Heart left ventricle (tissue), 16 donors: Measurements from ENCODE around the gene IVD. TPM values are rescaled to one million over a fixed set of nuclear protein-coding genes. Genes with fewer than 3 reads are reported as not detected.

Experiments
- ATAC-seq, 4 donors: fragments of 200-7000 bp; cut with Tn5 transposase; one replicate each; pipeline ENCODE4 v1.9.1; 2020 to 2022; ENCODE audit warnings: moderate library complexity in 4 of 4, mild to moderate bottlenecking in 3 of 4, moderate number of reproducible peaks in 1 of 4
- DNase-seq, 5 donors: peaks; one replicate each; pipeline ENCODE4 v3.0.0-alpha.2; 2020
- H3K27ac ChIP-seq, 12 donors: fragments of 200-600 bp; sonication (generic) in 4 of 12; one replicate each; pipeline versions ENCODE4 v1.5.0 to v1.8.0; 2016 to 2022; ENCODE audit warnings: mild to moderate bottlenecking in 2 of 12
- H3K27me3 ChIP-seq, 9 donors: fragments of 200-600 bp; sonication (generic) in 2 of 9; one replicate each; pipeline versions ENCODE4 v1.5.1 to v1.8.0; 2016 to 2022; ENCODE audit warnings: mild to moderate bottlenecking in 3 of 9
- H3K36me3 ChIP-seq, 9 donors: fragments of 200-600 bp; sonication (generic) in 2 of 9; one replicate each; pipeline versions ENCODE4 v1.5.0 to v1.8.0; 2018 to 2022; ENCODE audit warnings: mild to moderate bottlenecking in 2 of 9
- H3K4me1 ChIP-seq, 12 donors: fragments of 200-600 bp; sonication (generic) in 4 of 12; one replicate each; pipeline versions ENCODE4 v1.5.0 to v1.8.0; 2016 to 2022; ENCODE audit warnings: mild to moderate bottlenecking in 3 of 12
- H3K4me3 ChIP-seq, 12 donors: fragments of 200-600 bp; sonication (generic) in 4 of 12; one replicate each; pipeline versions ENCODE4 v1.5.0 to v1.8.0; 2017 to 2022; ENCODE audit warnings: mild to moderate bottlenecking in 9 of 12, moderate library complexity in 4 of 12
- H3K9me3 ChIP-seq, 12 donors: fragments of 200-600 bp; sonication (generic) in 4 of 12; one replicate each; pipeline versions ENCODE4 v1.5.0 to v1.8.0; 2016 to 2022; ENCODE audit warnings: mild to moderate bottlenecking in 1 of 12
- POLR2A ChIP-seq, 2 donors: fragments of 450-650 bp; IDR thresholded peaks; one replicate each; pipeline ENCODE4 v1.6.1; 2017; ENCODE audit warnings: antibody characterized with exemption in 2 of 2, mild to moderate bottlenecking in 2 of 2, moderate library complexity in 2 of 2
- WGBS, 4 donors: extraction: QIAGEN DNeasy Blood & Tissue Kit in 2 of 4; methylation state at CpG; one replicate each; pipeline versions ENCODE4 v1.1.5 to v1.1.7; 2013 to 2018; 5-methylcytosine and 5-hydroxymethylcytosine counted together
- intact Hi-C, 10 donors: fragments of 100-400 bp; cut with DNase I; formaldehyde crosslinking; loops; one replicate each; pipeline versions ENCODE4 v1.11.1 to v1.14.2; 2022
- polyA plus RNA-seq, 2 donors: library from polyadenylated mRNA; stranded (reverse); fragments of 200-250 nt; gene quantifications; one replicate each; pipeline ENCODE4 v1.2.3, GENCODE V29; 2013
- total RNA-seq, 9 donors: library from RNA; depleted of rRNA in 2 of 9; stranded (reverse); fragments of >200 nt in 2 of 9; fragmentation: NEBNext Ultra II Directional in 3 of 9; extraction: Animal tissue kit (Norgen Biotek cat#: 25700) in 3 of 9; gene quantifications; one replicate each; pipeline versions ENCODE4 v1.1.0 to v1.2.4, GENCODE V29; 2016 to 2023
- TF ChIP-seq, protein P1 (sequence below), 12 donors: fragments of 200-600 bp; sonication (generic) in 4 of 12; IDR thresholded peaks; one replicate each; pipeline versions ENCODE4 v1.5.0 to v1.8.0; 2018 to 2022; ENCODE audit warnings: antibody characterized with exemption in 12 of 12, mild to moderate bottlenecking in 5 of 12
- donor health status: ischemic (EF 13 %, LVEDD 7.1; RV severe dilation, severe dysfunction).
- donor health status: healthy with polysubstance abuse.
- donor health status: DM: no; HTN: yes; CAD: no.
- donor health status: DM: no; HTN: no; CAD: no.
- donor health status: ischemic (EF 25% LVEDD 6.9; RV normal size, moderate dysfunction).
- donor health status: ischemic (EF 25% LVEDD 5.7; RV mildly dilated, moderate dysfunction).
- donor health status: healthy.
- donor health status: DM: yes; HTN: yes; CAD: no.
- donor health status: ischemic (EF 35%, LVEDD 5.7; RV mildly dilated, moderate dysfunction).
- donor health status: nonischemic (EF 11% LVEDD 7.7; RV severe dilation, severe dysfunction).
- donor health status: DM: yes; HTN: yes; CAD: no.
- donor health status: PGD.
- donor health status: ischemic (EF 29% LVEDD 5.4; RV normal size, mild dysfunction).
- donor health status: nonischemic (EF 23%, LVEDD 6.1; RV moderate dilation, normal function).

The IVD gene
- total and polyA plus RNA-seq, 11 donors: 52.9 to 130 (median 95.1) TPM

DNA sequence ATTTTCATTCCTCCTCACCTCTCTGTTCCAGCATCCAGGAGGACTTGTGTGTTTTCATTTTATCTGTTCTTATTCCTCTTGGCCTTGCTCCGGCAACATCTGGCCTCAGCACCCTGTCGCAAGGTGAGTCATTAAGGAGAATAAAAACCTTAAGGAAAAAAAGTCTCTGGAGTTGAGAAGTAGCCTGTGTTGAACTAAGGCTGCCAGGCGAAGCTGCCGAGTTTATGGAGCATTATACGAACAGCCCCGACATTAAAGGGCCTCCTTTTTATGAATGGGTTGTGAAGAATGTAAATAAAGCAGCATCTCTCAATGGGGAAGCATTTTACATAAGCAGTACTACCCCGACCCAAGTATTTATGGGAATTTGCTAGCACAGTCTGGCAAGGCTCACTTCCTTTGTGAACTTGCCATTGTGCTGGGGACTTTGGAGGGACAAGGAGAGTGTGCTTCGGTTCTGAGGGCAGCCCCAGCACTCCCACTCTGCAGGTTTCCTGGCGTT lies 39.9 kb downstream of the IVD start:
- Histone ChIP-seq H3K9me3 (no peaks in the 10 kb centered on the region), H3K4me1 (peaks cover 0 to 56% (median 38%) of the 10 kb centered on the region in 12 donors), H3K27ac (peak overlapping the region in 2 of 12 donors; percentile 28 to 45), H3K4me3 (no peak overlapping the region), H3K36me3 (peaks cover 0 to 2% (median 0%) of the 10 kb centered on the region in 9 donors), H3K27me3 (no peaks in the 10 kb centered on the region)
- TF ChIP-seq POLR2A (IDR thresholded peaks at IDR 0.05): no peak
- TF ChIP-seq, protein P1, sequence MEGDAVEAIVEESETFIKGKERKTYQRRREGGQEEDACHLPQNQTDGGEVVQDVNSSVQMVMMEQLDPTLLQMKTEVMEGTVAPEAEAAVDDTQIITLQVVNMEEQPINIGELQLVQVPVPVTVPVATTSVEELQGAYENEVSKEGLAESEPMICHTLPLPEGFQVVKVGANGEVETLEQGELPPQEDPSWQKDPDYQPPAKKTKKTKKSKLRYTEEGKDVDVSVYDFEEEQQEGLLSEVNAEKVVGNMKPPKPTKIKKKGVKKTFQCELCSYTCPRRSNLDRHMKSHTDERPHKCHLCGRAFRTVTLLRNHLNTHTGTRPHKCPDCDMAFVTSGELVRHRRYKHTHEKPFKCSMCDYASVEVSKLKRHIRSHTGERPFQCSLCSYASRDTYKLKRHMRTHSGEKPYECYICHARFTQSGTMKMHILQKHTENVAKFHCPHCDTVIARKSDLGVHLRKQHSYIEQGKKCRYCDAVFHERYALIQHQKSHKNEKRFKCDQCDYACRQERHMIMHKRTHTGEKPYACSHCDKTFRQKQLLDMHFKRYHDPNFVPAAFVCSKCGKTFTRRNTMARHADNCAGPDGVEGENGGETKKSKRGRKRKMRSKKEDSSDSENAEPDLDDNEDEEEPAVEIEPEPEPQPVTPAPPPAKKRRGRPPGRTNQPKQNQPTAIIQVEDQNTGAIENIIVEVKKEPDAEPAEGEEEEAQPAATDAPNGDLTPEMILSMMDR (IDR thresholded peaks at IDR 0.05): no peak
- whole genome bisulfite sequencing, 4 donors: 50 to 60% (median 58%) methylated on average over 8 to 9 of the region's 9 CpGs
- intact Hi-C loops: loop anchor here in 2 of 10 donors (2.0 to 10.0 kb wide), 2 partner anchors 59 to 61 kb away; no protein-coding TSS in a partner anchor
- ATAC-seq (peak in 1 of 4 donors; percentile 36), DNase-seq (peak in 1 of 5 donors; percentile 36)

DNA sequence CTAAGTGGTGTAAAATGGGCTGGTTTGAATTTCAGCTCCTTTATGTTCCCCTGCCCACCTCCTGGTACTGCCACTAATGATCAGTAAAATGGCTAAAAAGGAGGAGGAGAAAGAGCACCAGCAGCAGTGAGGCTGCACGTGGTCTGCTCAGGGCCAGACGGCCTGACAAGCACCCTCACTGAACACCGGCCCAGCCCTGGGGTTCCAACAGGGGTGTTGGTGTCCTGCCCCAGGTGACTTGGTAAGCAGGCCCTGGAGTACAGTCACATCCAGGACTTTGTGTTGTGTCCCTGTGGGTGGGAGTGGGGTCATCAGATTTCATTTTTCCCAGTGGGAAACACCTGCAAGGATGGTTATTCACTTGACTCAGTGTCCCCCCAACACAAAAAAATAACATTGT lies 40.5 kb downstream of the IVD start:
- Histone ChIP-seq H3K4me1 (peaks cover 0 to 56% (median 38%) of the 10 kb centered on the region in 12 donors), H3K9me3 (no peaks in the 10 kb centered on the region), H3K36me3 (peaks cover 0 to 2% (median 0%) of the 10 kb centered on the region in 9 donors), H3K4me3 (no peak overlapping the region), H3K27me3 (no peaks in the 10 kb centered on the region), H3K27ac (peak overlapping the region in 5 of 12 donors; percentile 26 to 45 (median 34))
- TF ChIP-seq, protein P1 (IDR thresholded peaks at IDR 0.05): no peak
- no peak for TF ChIP-seq POLR2A (IDR thresholded peaks at IDR 0.05)
- DNase-seq: no peak
- no peak for ATAC-seq
- intact Hi-C loops: loop anchor here in 1 of 10 donors (10.0 kb wide), 1 partner anchor 59 kb away; no protein-coding TSS in a partner anchor
- 52 to 68% (median 54%) methylated on average over 3 of the region's 3 CpGs for WGBS, 4 donors

DNA sequence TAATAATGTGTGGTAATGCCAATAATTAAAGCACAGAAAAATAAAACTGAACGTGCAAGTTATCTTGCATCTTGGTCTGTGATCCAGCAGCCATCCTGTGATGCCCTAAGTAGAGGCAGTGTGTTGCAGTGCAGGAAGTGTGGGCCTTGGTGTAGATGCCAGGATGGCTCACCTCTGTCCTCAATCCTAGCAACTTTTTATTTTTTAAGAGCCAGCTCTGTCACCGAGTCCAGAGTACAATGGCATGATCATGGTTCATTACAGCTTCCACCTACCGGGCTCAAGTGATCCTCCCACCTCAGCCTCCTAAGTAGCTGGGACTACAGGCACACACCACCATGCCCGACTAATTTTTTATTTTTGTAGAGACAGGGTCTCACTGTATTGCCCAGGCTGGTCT lies 42.8 kb downstream of the IVD start:
- peaks cover 0 to 2% (median 0%) of the 10 kb centered on the region in 9 donors for H3K36me3 ChIP-seq
- no peak for ATAC-seq
- H3K4me1 ChIP-seq: peaks cover 0 to 64% (median 34%) of the 10 kb centered on the region in 12 donors
- no peaks in the 10 kb centered on the region for H3K27me3 ChIP-seq
- H3K9me3 ChIP-seq: no peaks in the 10 kb centered on the region
- TF ChIP-seq, protein P1 (IDR thresholded peaks at IDR 0.05): no peak
- 92 to 96% (median 95%) methylated on average over 4 of the region's 4 CpGs for WGBS, 4 donors
- intact Hi-C loops: loop anchor here in 1 of 10 donors (10.0 kb wide), 1 partner anchor 56 kb away; no protein-coding TSS in a partner anchor
- H3K27ac ChIP-seq: no peak overlapping the region
- H3K4me3 ChIP-seq: no peak overlapping the region
- DNase-seq: no peak

DNA sequence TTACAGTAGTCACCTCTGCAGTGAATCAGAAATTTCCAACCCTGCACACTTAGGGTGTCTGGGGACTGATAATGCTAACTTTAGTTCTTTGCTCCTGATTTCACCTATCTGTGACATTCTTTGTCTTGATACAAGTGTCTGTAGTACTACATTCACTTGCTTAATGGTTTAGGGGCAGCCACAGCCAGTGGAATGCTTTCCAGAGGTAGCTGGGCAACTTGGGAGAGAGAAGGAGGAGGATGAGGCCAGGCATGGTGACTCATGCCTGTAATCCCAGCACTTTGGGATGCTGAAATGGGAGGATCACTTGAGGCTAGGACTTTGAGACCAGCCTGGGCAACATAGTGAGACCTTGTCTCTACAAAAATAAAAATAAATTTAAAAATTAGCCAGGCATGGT lies 43.7 kb downstream of the IVD start:
- TF ChIP-seq POLR2A (IDR thresholded peaks at IDR 0.05): no peak
- TF ChIP-seq, protein P1 (IDR thresholded peaks at IDR 0.05): no peak
- no peak overlapping the region for H3K4me3 ChIP-seq
- ATAC-seq (no peak), DNase-seq (no peak)
- H3K9me3 ChIP-seq: no peaks in the 10 kb centered on the region
- H3K4me1 ChIP-seq: peaks cover 0 to 63% (median 34%) of the 10 kb centered on the region in 12 donors
- intact Hi-C loops: loop anchor here in 1 of 10 donors (10.0 kb wide), 1 partner anchor 56 kb away; no protein-coding TSS in a partner anchor
- no peaks in the 10 kb centered on the region for H3K27me3 ChIP-seq
- peaks cover 0 to 2% (median 0%) of the 10 kb centered on the region in 9 donors for H3K36me3 ChIP-seq
- no peak overlapping the region for H3K27ac ChIP-seq
